GM12878 (cell line): ENCODE results near the gene AKAP1. TPM values are rescaled to one million over a fixed set of nuclear protein-coding genes. Genes with fewer than 3 reads are reported as not detected.

Experiments used
- ATAC-seq: fragments of 200-7000 bp; cut with Tn5 transposase; 3 replicates; pipeline ENCODE4 v1.9.1; 2020; ENCODE audit warnings: mild to moderate bottlenecking, moderate library complexity
- BruUV-seq: library from RNA; stranded (reverse); fragments of 400-500 nt; replicated peaks from 2 replicates; lab custom pipeline; 2021; lab: Mats Ljungman, UMichigan
- CTCF ChIA-PET: fragments of 300-600 bp; sonication (Branson Sonifier 250); formaldehyde crosslinking; extraction: SDS; loops from one replicate; lab custom pipeline; 2021; ENCODE audit warnings: inconsistent platforms; lab: Yijun Ruan, JAX
- POLR2A ChIA-PET: fragments of 350-600 bp; formaldehyde crosslinking; extraction: SDS; loops from one replicate; lab custom pipeline; 2021; ENCODE audit warnings: inconsistent platforms; lab: Charles Lee
- RAD21 ChIA-PET: fragments of 300-600 bp; sonication (Branson Sonifier 250); formaldehyde crosslinking; loops from one replicate; lab custom pipeline; 2023; ENCODE audit warnings: antibody characterized with exemption; ENCODE audit not compliant: unreplicated experiment; lab: Charles Lee
- SMC1A ChIA-PET: fragments of 300-600 bp; sonication (Branson Sonifier 250); formaldehyde crosslinking; loops from one replicate; lab custom pipeline; 2023; ENCODE audit not compliant: unreplicated experiment, uncharacterized antibody; lab: Charles Lee
- DNase-seq: peaks from one replicate; pipeline ENCODE4 v3.0.0-alpha.2; 2011; ENCODE audit warnings: low read depth, low spot score
- FAIRE-seq: peaks from 3 replicates; lab custom pipeline; 2011; peaks lifted over from hg19 to GRCh38; lab: Jason Lieb, UNC
- H2AFZ ChIP-seq: 2 replicates; pipeline ENCODE4 v1.6.0; 2011; ENCODE audit warnings: low read depth, low read length, control low read depth; ENCODE audit not compliant: control insufficient read depth
- H3K27ac ChIP-seq: 2 replicates; pipeline ENCODE4 v1.5.1; 2011; ENCODE audit warnings: control low read depth; ENCODE audit not compliant: control insufficient read depth, insufficient read depth
- H3K27me3 ChIP-seq, 2 experiments: replicated peaks in 1 of 2; 2 replicates each; pipeline versions ENCODE4 v1.6.0 to v1.6.1; 2011; ENCODE audit warnings: low read length in 1 of 2; ENCODE audit not compliant: control insufficient read depth in 2 of 2, insufficient read depth in 2 of 2
- H3K36me3 ChIP-seq, 2 experiments: 2 replicates each; pipeline ENCODE4 v1.5.1; 2011; ENCODE audit warnings: low read length in 1 of 2; ENCODE audit not compliant: control insufficient read depth in 2 of 2, insufficient read depth in 2 of 2
- H3K4me1 ChIP-seq: 2 replicates; pipeline ENCODE4 v1.6.1; 2011; ENCODE audit warnings: mild to moderate bottlenecking, low read length, moderate library complexity, mixed read lengths; ENCODE audit not compliant: control insufficient read depth, insufficient read depth
- H3K4me2 ChIP-seq: 2 replicates; pipeline ENCODE4 v1.6.0; 2011; ENCODE audit warnings: control low read depth; ENCODE audit not compliant: control insufficient read depth, insufficient read depth
- H3K4me3 ChIP-seq: fragments of 200-600 bp; sonication (generic); 2 replicates; pipeline ENCODE4 v1.5.1; 2016
- H3K79me2 ChIP-seq: 2 replicates; pipeline ENCODE4 v1.6.0; 2011; ENCODE audit warnings: low read length; ENCODE audit not compliant: control insufficient read depth, insufficient read depth
- H3K9ac ChIP-seq: 2 replicates; pipeline ENCODE4 v1.8.0; 2011; ENCODE audit warnings: low read length, control low read depth, mixed read lengths; ENCODE audit not compliant: control insufficient read depth, insufficient read depth
- H3K9me3 ChIP-seq: replicated peaks from 3 replicates; pipeline ENCODE4 v1.5.1; 2011; ENCODE audit warnings: mild to moderate bottlenecking, low read length; ENCODE audit not compliant: control insufficient read depth, insufficient read depth
- H4K20me1 ChIP-seq: 2 replicates; pipeline ENCODE4 v1.6.0; 2011; ENCODE audit not compliant: control insufficient read depth, insufficient read depth
- FOXM1 ChIP-seq: IDR thresholded peaks from 2 replicates; pipeline ENCODE4 v1.6.1; 2012; ENCODE audit warnings: low read depth, mild to moderate bottlenecking, inconsistent platforms, low read length, moderate library complexity
- HDGF ChIP-seq: fragments of 450-650 bp; IDR thresholded peaks from 2 replicates; pipeline ENCODE4 v1.6.1; 2016; ENCODE audit warnings: antibody characterized with exemption
- MTA2 ChIP-seq: fragments of 450-650 bp; IDR thresholded peaks from 2 replicates; pipeline ENCODE4 v1.6.1; 2016; ENCODE audit warnings: low read depth, mild to moderate bottlenecking, moderate library complexity
- NFYA ChIP-seq: IDR thresholded peaks from 2 replicates; pipeline ENCODE4 v1.6.1; 2011; ENCODE audit warnings: low read depth, mild to moderate bottlenecking, low read length, improper control_type of control experiment, borderline replicate concordance
- NRF1 ChIP-seq: conservative IDR thresholded peaks from 2 replicates; pipeline ENCODE4 v1.6.1; 2011; ENCODE audit warnings: mild to moderate bottlenecking, low read depth, low read length, improper control_type of control experiment
- PAX5 ChIP-seq: IDR thresholded peaks from 2 replicates; pipeline ENCODE4 v1.6.1; 2011; ENCODE audit warnings: low read depth, low read length, borderline replicate concordance
- ZNF217 ChIP-seq: fragments of 450-650 bp; IDR thresholded peaks from 2 replicates; pipeline ENCODE4 v1.6.1; 2017; ENCODE audit warnings: antibody characterized with exemption, mild to moderate bottlenecking
- ZNF384 ChIP-seq: IDR thresholded peaks from 2 replicates; pipeline ENCODE4 v1.6.1; 2012; ENCODE audit warnings: low read depth, mild to moderate bottlenecking, low read length, improper control_type of control experiment, borderline replicate concordance
- WGBS: methylation state at CpG from one replicate; pipeline ENCODE4 v1.1.6; 2016; ENCODE audit warnings: low lambda C conversion rate; ENCODE audit not compliant: insufficient replicate concordance, insufficient coverage; ENCODE audit errors: missing lambda C conversion rate; 5-methylcytosine and 5-hydroxymethylcytosine counted together
- in situ Hi-C: fragments of 300-500 bp; cut with MboI; formaldehyde crosslinking; loops from 9 replicates; pipeline ENCODE4 v1.14.3; 2018; ENCODE audit warnings: mixed read lengths
- intact Hi-C: fragments of 100-400 bp; cut with micrococcal nuclease; formaldehyde crosslinking; loops from one replicate; pipeline ENCODE4 v1.14.2; 2022; ENCODE audit not compliant: unreplicated experiment
- polyA plus RNA-seq, 11 experiments: library from polyadenylated mRNA; depleted of rRNA in 4 of 11; unstranded in 6 of 11; stranded (reverse) in 5 of 11; fragments of >200 nt; fragmentation: Nextera tagmentation in 4 of 11; fragmentation: Illumina TruSeq in 1 of 11; extraction: Ambion mirVana in 4 of 11; extraction: Trizol in 1 of 11; gene quantifications; 1 replicate in 1 of 11; 2 replicates in 10 of 11; pipeline versions ENCODE4 v1.2.1 to v1.2.3, GENCODE V29; 2011 to 2016; ENCODE audit warnings: inconsistent platforms in 2 of 11, missing spikeins in 2 of 11, low read depth in 1 of 11
- total RNA-seq, 4 experiments: library from RNA; depleted of rRNA in 3 of 4; stranded (reverse); fragments of >200 nt in 3 of 4; fragmentation: Illumina TruSeq in 1 of 4; extraction: Trizol in 1 of 4; gene quantifications; 2 replicates each; pipeline versions ENCODE4 v1.2.1 to v1.2.3, GENCODE V29; 2013 to 2021
- TF ChIP-seq, protein P1 (sequence below): IDR thresholded peaks from 2 replicates; pipeline ENCODE4 v1.6.1; 2011; ENCODE audit warnings: low read depth, low read length, improper control_type of control experiment, borderline replicate concordance
- TF ChIP-seq, protein P2 (sequence below): fragments of 450-650 bp; IDR thresholded peaks from 2 replicates; pipeline ENCODE4 v1.6.1; 2018; ENCODE audit warnings: borderline replicate concordance, mild to moderate bottlenecking; ENCODE audit not compliant: partially characterized antibody
- TF ChIP-seq, protein P3 (sequence below): fragments of 450-650 bp; conservative IDR thresholded peaks from 2 replicates; pipeline ENCODE4 v1.6.1; 2017; ENCODE audit warnings: mild to moderate bottlenecking, moderate library complexity
- TF ChIP-seq, protein P4 (sequence below): IDR thresholded peaks from 2 replicates; pipeline ENCODE4 v1.6.1; 2011; ENCODE audit warnings: borderline replicate concordance, low read depth, mild to moderate bottlenecking, moderate library complexity, mixed read lengths, low read length; ENCODE audit not compliant: insufficient read depth; ENCODE audit errors: extremely low read length
- TF ChIP-seq, protein P5 (sequence below): IDR thresholded peaks from 2 replicates; pipeline ENCODE4 v1.6.1; 2012; ENCODE audit warnings: low read depth, low read length, improper control_type of control experiment
- TF ChIP-seq, protein P6 (sequence below): IDR thresholded peaks from 2 replicates; pipeline ENCODE4 v1.6.1; 2011; ENCODE audit warnings: mild to moderate bottlenecking, low read depth, low read length, moderate library complexity; ENCODE audit not compliant: insufficient replicate concordance

AKAP1 gene
- total and polyA plus RNA-seq, 10 of the 15 experiments (the other 5 are each of a cell fraction or from before 2014, with no cell fraction given), result 11.9 to 50.5 (median 38.1) TPM

DNA sequence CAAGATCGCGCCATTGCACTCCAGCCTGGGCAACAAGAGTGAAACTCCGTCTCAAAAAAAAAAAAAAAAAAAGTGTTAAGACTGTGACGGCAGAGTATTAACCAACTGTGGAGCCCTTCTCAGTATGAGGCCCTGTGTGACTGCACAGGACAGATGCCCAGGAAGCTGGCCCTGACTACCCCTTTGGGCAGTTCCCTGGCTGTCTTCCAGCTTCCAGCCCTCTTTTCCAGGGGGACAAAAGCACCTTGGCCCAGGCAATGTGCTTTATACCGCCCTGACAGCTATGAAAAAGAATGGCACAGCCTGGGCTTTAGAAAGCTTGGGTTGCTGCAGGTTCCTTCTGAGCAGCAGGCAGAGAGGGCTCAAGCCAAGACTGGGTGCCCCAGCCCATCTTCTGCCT, 61.2 kb downstream of the AKAP1 start (continued):
- TF ChIP-seq NFYA, result no peak
- TF ChIP-seq, protein P1, sequence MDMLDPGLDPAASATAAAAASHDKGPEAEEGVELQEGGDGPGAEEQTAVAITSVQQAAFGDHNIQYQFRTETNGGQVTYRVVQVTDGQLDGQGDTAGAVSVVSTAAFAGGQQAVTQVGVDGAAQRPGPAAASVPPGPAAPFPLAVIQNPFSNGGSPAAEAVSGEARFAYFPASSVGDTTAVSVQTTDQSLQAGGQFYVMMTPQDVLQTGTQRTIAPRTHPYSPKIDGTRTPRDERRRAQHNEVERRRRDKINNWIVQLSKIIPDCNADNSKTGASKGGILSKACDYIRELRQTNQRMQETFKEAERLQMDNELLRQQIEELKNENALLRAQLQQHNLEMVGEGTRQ, result no peak
- TF ChIP-seq, protein P2, sequence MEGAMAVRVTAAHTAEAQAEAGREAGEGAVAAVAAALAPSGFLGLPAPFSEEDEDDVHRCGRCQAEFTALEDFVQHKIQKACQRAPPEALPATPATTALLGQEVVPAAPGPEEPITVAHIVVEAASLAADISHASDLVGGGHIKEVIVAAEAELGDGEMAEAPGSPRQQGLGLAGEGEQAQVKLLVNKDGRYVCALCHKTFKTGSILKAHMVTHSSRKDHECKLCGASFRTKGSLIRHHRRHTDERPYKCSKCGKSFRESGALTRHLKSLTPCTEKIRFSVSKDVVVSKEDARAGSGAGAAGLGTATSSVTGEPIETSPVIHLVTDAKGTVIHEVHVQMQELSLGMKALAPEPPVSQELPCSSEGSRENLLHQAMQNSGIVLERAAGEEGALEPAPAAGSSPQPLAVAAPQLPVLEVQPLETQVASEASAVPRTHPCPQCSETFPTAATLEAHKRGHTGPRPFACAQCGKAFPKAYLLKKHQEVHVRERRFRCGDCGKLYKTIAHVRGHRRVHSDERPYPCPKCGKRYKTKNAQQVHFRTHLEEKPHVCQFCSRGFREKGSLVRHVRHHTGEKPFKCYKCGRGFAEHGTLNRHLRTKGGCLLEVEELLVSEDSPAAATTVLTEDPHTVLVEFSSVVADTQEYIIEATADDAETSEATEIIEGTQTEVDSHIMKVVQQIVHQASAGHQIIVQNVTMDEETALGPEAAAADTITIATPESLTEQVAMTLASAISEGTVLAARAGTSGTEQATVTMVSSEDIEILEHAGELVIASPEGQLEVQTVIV, result no peak

DNA sequence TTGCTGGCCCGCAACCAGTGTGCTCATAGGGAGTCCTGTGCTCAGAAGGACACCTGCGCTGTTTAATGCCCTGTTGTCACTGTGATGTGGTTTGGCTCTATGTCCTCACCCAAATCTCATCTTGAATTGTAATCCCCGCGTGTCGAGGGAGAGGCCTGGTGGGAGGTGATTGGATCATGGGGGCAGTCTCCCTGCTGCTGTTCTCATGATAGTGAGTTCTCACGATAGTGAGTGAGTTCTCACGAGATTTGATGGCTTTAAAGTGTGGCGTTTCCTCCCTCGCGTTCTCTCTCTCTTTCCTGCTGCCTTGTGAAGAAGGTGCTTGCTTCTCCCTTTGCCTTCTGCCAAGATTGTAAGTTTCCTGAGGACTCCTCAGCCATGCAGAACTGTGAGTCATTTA, 66.8 kb downstream of the AKAP1 start:
- Histone ChIP-seq H4K20me1 (no peaks in the 10 kb centered on the region), H3K36me3 (no peaks in the 10 kb centered on the region), H3K4me2 (no peak overlapping the region), H3K4me3 (no peak overlapping the region), H2AFZ (no peak overlapping the region), H3K79me2 (no peaks in the 10 kb centered on the region), H3K9ac (no peak overlapping the region), H3K27me3 (no peaks in the 10 kb centered on the region; a peak in 1 of 4 replicates), H3K9me3 (peaks cover 1% of the 10 kb centered on the region; the same call in 2 of the 3 replicates), H3K4me1 (0 out of 2 replicates have a peak, but pooled peaks cover 2% of the 10 kb centered on the region), H3K27ac (no peak overlapping the region)
- ATAC-seq, result no peak
- ChIA-PET RAD21 (no interaction called here), SMC1A (no interaction called here), POLR2A (no interaction called here), CTCF (no interaction called here)
- WGBS, result 84% methylated on average over 10 of the region's 10 CpGs
- DNase-seq, result no peak
- in situ Hi-C loops, result no loop called here
- BruUV-seq, result no TSS peak
- no peak for FAIRE-seq
- intact Hi-C loops, result no loop called here
- no peak for TF ChIP-seq FOXM1
- no peak for TF ChIP-seq HDGF
- no peak for TF ChIP-seq PAX5
- TF ChIP-seq, protein P3, sequence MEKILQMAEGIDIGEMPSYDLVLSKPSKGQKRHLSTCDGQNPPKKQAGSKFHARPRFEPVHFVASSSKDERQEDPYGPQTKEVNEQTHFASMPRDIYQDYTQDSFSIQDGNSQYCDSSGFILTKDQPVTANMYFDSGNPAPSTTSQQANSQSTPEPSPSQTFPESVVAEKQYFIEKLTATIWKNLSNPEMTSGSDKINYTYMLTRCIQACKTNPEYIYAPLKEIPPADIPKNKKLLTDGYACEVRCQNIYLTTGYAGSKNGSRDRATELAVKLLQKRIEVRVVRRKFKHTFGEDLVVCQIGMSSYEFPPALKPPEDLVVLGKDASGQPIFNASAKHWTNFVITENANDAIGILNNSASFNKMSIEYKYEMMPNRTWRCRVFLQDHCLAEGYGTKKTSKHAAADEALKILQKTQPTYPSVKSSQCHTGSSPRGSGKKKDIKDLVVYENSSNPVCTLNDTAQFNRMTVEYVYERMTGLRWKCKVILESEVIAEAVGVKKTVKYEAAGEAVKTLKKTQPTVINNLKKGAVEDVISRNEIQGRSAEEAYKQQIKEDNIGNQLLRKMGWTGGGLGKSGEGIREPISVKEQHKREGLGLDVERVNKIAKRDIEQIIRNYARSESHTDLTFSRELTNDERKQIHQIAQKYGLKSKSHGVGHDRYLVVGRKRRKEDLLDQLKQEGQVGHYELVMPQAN, result no peak
- TF ChIP-seq MTA2, result no peak
- TF ChIP-seq NRF1, result no peak
- no peak for TF ChIP-seq ZNF217
- TF ChIP-seq, protein P4, sequence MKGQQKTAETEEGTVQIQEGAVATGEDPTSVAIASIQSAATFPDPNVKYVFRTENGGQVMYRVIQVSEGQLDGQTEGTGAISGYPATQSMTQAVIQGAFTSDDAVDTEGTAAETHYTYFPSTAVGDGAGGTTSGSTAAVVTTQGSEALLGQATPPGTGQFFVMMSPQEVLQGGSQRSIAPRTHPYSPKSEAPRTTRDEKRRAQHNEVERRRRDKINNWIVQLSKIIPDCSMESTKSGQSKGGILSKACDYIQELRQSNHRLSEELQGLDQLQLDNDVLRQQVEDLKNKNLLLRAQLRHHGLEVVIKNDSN, result no peak
- no peak for TF ChIP-seq ZNF384
- TF ChIP-seq, protein P5, sequence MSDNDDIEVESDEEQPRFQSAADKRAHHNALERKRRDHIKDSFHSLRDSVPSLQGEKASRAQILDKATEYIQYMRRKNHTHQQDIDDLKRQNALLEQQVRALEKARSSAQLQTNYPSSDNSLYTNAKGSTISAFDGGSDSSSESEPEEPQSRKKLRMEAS, result no peak
- TF ChIP-seq, protein P6, sequence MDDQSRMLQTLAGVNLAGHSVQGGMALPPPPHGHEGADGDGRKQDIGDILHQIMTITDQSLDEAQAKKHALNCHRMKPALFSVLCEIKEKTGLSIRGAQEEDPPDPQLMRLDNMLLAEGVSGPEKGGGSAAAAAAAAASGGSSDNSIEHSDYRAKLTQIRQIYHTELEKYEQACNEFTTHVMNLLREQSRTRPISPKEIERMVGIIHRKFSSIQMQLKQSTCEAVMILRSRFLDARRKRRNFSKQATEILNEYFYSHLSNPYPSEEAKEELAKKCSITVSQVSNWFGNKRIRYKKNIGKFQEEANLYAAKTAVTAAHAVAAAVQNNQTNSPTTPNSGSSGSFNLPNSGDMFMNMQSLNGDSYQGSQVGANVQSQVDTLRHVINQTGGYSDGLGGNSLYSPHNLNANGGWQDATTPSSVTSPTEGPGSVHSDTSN, result no peak
